GM15510 (cell line): ENCODE results near the gene NDFIP1.

Experiments
- POLR2A ChIP-seq: IDR thresholded peaks from 3 replicates; pipeline ENCODE4 v1.6.1; 2011; ENCODE audit warnings: borderline replicate concordance; ENCODE audit not compliant: insufficient read length; ENCODE audit errors: extremely low read depth

The NDFIP1 gene

DNA sequence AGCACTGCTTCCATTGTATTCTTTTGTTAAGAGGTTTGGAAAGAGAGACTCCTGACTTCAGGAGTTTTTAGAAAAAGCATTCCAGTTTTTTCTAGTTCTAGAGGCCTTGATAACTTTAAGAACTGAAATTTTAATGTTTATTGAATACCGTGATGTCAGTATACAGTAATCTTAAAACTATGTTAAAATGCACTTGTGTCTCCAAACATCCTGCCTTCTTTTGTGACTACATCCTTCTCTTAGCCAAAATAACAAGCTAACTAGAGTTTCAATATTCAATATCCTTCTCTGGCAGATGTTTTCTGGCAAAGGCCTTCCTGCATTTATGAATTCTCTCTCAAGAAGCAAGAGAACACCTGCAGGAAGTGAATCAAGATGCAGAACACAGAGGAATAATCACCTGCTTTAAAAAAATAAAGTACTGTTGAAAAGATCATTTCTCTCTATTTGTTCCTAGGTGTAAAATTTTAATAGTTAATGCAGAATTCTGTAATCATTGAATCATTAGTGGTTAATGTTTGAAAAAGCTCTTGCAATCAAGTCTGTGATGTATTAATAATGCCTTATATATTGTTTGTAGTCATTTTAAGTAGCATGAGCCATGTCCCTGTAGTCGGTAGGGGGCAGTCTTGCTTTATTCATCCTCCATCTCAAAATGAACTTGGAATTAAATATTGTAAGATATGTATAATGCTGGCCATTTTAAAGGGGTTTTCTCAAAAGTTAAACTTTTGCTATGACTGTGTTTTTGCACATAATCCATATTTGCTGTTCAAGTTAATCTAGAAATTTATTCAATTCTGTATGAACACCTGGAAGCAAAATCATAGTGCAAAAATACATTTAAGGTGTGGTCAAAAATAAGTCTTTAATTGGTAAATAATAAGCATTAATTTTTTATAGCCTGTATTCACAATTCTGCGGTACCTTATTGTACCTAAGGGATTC lies 43.1 kb downstream of the NDFIP1 start:
- no peak for TF ChIP-seq POLR2A

DNA sequence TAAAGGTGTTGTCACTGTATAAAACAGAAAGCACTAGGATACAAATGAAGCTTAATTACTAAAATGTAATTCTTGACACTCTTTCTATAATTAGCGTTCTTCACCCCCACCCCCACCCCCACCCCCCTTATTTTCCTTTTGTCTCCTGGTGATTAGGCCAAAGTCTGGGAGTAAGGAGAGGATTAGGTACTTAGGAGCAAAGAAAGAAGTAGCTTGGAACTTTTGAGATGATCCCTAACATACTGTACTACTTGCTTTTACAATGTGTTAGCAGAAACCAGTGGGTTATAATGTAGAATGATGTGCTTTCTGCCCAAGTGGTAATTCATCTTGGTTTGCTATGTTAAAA lies 43.8 kb downstream of the NDFIP1 start:
- TF ChIP-seq POLR2A: no peak

DNA sequence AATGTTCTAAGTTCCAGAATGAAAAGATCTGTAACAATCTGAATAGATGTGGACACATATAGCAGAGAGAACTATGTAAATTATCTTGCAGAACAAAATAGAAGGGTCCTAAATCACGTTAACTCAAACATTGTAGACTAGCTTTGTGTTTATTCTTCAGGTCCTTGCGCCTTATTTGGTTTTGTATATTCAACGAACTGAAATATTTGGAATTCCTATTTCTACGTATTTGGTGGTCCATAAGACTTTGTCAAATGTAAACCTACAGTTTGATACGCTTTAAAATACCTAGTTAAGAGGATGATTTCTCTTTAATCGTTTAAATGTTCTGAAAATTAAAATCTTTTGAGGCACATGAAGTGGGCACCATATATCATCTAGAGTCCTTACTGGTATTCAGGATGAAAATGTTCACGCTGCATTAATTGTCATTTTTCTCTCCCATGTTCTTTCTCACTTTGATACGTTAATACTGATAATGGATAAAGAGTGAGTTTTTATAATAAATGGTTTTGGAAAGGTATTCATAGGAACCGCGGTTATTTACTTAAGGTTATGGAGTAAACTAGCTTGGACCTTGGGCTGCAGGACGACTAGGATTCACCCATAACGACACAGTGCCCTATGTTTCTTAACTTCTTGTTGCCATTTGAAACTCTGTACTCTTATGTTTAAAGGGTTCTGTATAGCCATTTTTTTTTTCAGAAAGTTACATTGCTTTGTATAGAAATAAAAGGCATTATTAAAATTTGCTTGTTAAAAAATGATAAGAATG lies 45.3 kb downstream of the NDFIP1 start:
- no peak for TF ChIP-seq POLR2A

DNA sequence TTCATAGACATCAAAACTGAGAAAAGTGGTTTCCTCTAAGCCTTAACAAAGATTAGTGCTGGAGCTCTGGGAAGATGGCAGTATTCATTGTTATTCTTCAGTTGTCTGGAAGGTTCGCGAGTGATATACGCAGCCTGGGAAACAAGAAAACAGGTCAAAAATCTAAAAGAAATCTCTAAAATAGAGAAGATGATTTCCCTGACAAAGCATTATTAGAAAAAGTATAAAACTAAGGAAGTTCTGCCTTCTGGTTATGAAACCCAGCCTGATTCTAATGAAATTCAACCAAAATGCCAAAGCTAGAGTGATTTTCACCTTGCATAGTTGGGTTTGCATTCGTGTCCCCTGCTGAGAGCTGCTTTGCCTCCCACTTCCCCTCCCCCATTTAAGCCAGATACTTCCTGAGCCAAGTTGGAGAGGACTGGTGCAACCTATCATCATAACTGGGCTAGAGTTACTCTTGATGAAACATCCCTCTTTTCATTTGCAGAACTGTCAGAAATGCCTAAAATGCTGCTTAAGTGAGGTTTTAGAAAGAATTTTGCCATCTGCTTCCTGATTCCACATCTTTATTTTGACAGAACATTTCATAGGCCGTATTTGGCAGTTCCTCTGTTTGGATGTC lies 48.4 kb downstream of the NDFIP1 start:
- TF ChIP-seq POLR2A: no peak

DNA sequence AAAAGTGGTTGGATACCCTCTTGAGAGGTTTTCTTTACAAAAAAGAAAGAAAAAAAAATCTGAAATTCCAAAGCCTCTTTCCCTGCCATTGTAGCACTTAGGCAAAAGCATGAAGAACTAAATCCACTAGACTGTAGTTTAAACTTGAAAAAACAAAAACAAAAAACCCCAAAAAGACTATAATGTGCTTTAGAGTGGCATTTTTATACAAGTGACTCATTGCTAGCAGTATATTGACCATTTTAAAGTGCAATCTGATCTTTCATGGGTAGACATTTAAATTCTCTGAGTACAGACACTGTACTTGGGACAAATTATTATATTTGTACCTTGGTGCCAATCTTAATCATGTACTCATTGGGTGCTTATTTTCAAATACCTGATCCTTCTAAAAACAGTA lies 50.8 kb downstream of the NDFIP1 start:
- TF ChIP-seq POLR2A: no peak

DNA sequence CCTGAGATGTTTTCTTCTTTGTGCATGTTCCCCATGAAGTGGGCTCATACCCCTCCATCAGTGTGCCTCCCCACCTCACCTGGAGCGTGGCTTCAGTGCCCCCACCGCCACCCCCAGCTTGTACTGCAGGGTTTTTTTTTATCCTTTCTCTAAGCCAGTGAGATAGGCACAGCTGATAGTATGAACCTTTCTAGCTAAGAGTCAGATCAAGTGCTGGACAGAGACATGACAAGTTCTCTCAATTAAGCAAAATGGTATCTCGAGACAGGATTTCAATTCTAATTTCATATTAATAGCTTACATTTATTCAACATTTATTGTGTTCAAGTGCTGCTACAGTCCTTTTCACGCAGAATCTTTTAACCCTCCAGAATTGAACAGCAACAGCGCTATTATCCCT lies 55.7 kb downstream of the NDFIP1 start:
- no peak for TF ChIP-seq POLR2A

DNA sequence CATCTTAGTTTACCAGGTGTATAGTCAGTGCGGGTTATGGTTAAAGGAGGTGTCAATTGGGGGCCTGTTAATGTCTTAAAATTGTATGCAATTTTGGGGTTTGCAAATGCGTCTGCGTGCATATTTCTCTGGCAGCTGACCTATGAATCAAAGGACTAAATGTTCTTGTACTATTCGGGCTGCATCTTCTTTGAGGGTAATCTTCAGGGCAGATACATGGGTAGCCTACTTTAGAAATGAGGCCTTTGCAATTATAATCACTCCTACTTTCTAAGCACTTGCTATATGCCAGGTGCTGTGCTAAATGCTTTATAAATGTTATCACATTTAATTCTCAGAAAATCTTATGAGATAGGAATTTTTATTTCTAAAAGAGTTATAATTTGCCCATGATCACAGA lies 58.2 kb downstream of the NDFIP1 start:
- no peak for TF ChIP-seq POLR2A

DNA sequence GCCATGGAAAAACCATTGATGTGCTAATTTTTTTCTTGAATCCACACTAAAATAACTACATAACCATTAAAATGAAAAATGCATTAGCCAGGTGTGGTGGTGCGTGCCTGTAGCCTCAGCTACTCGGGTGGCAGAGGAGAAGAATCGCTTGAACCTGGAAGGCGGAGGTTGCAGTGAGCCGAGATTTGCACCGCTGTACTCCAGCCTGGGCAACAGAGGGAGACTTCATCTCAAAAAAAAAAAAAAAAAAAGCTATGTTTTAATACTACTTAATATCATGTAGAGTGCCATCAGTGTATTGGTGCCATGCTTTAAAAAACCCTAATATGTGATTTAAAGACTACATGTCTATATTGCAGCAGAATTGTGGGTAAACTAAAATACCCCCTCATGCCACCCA lies 58.9 kb downstream of the NDFIP1 start:
- no peak for TF ChIP-seq POLR2A

DNA sequence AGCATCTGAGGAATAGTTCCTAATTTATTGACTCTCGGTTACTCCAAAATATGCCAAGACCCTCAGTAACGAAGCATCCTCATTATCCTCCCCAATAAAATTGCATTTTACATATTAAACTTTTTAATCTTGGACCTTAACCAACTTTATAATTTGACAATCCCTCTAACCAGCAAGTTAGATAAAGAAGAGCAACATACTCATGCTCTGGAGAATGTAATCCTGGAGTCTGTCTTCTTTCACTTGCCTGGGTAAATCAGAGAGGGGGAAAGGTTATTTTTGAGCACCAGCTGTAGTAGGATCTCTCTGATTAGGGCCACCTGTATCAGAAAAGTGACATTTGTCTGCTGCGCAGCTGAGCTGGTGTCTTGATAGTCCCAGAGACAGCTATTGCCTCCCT lies 59.8 kb downstream of the NDFIP1 start:
- TF ChIP-seq POLR2A: no peak

DNA sequence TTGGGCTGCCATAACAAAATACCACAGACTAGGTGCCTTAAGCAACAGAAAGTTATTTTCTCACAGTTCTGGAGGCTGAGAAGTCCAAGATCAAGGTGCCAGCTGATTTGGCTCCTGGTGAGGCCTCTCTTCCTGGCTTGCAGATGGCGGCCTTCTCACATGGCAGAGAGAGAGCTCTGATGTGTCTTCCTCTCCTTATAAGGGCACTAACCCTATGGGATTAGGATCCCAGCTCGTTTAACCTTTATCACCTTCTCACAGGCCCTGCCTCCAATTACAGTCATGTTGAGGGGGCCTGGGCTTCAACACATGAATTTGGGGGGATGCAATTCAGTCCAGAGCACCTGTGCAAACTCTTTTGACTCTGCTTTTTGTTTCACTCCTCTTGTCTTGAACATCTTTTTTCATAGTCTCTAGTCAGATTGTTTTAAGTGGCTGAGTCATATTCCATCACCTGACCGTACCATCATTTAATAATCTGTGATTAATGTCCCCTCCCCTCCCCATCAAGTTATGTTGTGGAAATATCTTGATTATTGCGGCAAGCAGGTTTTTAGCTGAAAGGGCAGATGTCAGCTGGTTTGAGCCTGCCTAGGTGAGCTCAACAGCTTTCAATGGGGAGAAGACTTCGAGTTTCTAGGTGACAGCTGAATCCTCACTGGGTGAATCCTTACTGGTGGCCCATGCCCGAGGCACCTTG lies 61.8 kb downstream of the NDFIP1 start:
- no peak for TF ChIP-seq POLR2A

DNA sequence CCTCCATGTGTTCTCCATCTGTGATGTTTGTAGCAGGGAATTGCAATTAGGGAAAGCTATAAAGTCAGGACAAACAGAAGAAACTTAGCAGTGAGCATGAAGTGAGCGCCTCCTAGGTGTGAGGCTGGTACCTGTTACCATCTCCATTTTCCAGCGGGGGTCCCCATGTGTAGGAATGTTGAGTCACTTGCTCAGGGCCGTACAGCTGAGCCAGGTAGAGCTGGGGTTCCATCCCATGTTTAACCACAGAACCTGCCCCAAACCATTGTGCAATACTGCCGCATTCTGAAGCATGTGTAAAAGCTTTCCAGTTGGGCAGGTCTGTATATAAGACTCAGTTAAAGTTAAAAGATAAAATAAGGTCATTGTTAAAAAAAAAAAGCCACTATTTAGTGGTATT lies 62.7 kb downstream of the NDFIP1 start:
- no peak for TF ChIP-seq POLR2A

DNA sequence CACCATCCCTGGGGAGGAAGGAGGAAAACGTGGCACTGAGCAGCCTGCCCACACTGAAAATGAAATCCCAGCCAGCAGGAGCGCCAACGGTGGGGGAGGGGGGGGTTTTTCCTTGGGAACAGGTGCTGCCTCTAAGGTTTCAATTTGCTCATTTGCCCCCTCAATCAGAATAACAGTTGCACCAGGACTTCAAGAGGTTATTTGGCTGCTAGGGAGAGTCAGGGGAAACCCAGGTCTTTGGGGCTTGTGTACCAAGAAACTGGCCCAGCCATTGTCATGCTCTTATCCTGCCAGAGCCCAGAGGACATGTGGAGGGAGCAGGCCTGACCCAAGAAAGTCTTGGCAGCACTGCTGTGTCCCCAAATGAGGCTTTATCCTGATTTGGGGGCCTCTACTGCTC lies 66.5 kb downstream of the NDFIP1 start:
- TF ChIP-seq POLR2A: no peak

DNA sequence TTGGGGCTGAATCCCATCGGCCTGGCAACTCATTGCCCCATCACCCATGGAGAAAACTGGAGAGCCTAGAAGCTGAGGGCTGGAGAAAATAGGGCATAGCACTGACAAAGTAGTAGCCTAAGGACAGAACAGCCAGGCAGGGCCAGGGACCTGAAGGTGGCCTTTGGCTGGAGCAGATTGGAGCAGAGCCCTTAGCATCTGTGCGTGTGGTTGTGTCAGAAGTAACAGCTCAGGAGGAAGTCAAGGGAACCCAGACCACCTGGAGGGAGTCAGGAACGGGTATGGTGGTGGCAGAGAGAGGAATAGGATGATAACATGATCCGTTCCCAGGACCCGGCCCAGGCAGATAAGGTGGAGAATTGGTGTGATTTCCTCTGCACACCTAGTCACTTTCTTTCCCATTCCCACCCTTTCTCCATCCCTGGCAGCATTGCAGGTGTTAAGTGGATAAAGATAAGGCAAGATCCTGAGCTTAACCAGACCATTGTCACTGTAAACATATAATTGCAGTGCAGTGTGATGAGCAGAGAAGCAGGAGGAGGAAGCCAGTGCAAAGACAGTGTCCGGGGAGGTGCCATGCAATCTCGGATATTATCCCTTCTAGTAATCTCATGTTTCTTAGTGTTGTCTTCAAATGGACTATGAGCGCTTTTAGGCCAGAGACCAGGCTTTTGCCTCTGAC lies 67.0 kb downstream of the NDFIP1 start:
- no peak for TF ChIP-seq POLR2A

DNA sequence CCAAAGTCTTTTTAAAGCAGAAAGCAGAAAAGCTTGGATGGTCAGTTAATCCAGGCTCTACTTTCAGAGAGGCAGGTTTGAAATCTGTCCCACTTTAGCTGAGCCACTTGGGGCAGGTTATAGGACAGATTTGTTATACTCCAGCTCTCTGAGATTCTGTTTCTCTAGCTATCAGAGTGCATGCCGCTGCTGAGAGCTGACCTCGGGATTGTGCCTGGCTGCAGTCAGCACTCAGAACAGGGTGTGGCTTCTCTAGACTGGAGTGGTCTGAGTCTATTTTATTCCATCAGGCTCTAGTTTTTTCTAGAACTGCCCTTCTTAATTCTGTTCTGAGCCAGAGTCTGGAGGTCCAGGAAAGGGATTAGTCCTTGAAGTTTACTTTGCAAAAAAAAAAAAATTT lies 67.7 kb downstream of the NDFIP1 start:
- no peak for TF ChIP-seq POLR2A
